Activated naive CD4-positive, alpha-beta T cell treated with anti-CD3 and anti-CD28 coated beads, Interleukin-2, amount 10 ng/mL, durations not matched to agents 7 days and 5 days (primary cell): ENCODE data around the gene RPA1.
A peak's percentile ranks its signal among the peaks of the same experiment; 100 is the strongest.
"Not testable (repeated sequence)": the region's sequence is repeated elsewhere in the genome, so short reads cannot be mapped to it uniquely, and the experiment has no call there.

Experiments
- CTCF ChIA-PET: fragments of 350-600 bp; sonication (Branson Sonifier 250); formaldehyde crosslinking; loops from one replicate; lab custom pipeline; 2021; ENCODE audit warnings: antibody characterized with exemption; lab: Charles Lee
- DNase-seq: peaks from one replicate; pipeline ENCODE4 v3.0.0-alpha.2; 2020
- H3K27ac Mint-ChIP-seq: one replicate; pipeline ENCODE4 v1.8.0; 2021; ENCODE audit warnings: mild to moderate bottlenecking, moderate library complexity, mixed read lengths
- H3K27me3 Mint-ChIP-seq: one replicate; pipeline ENCODE4 v1.8.0; 2021; ENCODE audit warnings: mild to moderate bottlenecking, mixed read lengths
- H3K36me3 Mint-ChIP-seq: one replicate; pipeline ENCODE4 v1.8.0; 2021; ENCODE audit warnings: mixed read lengths
- H3K4me1 Mint-ChIP-seq: one replicate; pipeline ENCODE4 v1.8.0; 2021; ENCODE audit warnings: mixed read lengths
- H3K4me3 Mint-ChIP-seq: one replicate; pipeline ENCODE4 v1.8.0; 2021; ENCODE audit warnings: mild to moderate bottlenecking, moderate library complexity, mixed read lengths
- H3K9me3 Mint-ChIP-seq: one replicate; pipeline ENCODE4 v1.8.0; 2021; ENCODE audit warnings: mixed read lengths

The RPA1 gene

DNA sequence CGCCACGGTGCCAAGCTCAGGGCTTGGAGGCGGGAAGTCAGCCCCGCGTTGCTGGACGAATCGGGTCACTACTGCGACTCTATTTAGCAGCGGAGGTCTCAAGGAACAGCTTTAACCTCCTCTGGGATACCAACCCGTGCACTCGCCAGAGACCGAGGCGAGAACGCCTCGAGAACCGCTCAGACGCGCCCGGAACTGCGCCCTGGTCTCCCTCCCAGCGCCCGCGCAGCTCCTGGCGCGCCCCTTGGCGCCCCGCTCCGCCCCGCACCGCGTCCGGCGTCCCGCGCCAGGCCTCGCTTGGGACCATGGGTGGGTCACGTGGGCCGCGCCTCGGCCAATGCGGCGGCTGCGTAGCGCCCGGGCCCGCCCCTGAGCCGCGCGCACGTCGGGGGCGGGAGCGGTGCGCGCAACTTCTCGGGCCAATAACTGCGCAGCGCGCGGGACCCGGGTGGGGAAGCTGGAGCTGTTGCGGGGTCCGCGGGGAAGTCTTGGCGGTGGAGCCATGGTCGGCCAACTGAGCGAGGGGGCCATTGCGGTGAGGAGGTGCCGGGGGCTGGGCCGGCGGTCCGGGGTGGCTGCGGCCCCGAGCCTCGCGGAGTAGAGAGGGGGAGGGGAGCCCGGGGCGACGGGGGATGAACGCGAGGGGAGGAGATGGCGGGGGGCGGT is at the start of gene RPA1, which contains the start of gene SMYD4:
Gene RPA1 (plus strand): TSS at position 414 of the 666 bp plus-strand sequence. CDS start 89 bp downstream, at position 503.
Gene SMYD4 (minus strand): TSS at position 311 of the 666 bp plus-strand sequence. CDS start 1,908 bp downstream, outside the sequence.
- peaks cover 45% of the 10 kb centered on the region for H3K36me3 Mint-ChIP-seq
- peak within 1 kb of the TSS; percentile 89 for H3K4me3 Mint-ChIP-seq
- H3K9me3 Mint-ChIP-seq: no peaks in the 10 kb centered on the region
- H3K4me1 Mint-ChIP-seq: peaks cover 73% of the 10 kb centered on the region
- H3K27me3 Mint-ChIP-seq: no peaks in the 10 kb centered on the region
- peak within 1 kb of the TSS; percentile 93 for H3K27ac Mint-ChIP-seq
- CTCF ChIA-PET: interaction anchor here (0.8 kb wide), 1 partner anchor 160 kb away, joined by 4 read pairs; no protein-coding TSS in a partner anchor
- peak; percentile 92 for DNase-seq

DNA sequence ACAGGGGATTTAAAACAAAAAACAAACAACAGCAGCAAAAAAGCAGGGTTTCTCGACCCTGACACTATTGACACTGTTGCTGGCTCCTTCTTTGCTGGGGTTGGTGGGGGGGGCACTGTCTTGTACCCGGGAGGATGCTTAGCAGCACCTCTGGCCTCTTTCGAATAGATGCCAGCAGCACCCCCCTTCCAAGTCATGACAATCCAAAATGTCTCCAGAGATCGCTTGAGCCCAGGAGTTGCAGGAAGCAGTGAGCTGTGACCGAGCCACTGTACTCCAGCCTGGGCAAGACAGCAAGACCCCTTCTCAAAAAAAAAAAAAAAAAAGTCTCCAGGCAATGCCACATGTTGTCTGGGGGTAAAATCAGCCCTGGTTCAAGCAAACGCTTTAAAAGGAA is 47.6 kb upstream of the RPA1 start:
- H3K9me3 Mint-ChIP-seq: no peaks in the 10 kb centered on the region
- peak overlapping the region; percentile 69 for H3K27ac Mint-ChIP-seq
- H3K36me3 Mint-ChIP-seq: peaks cover 45% of the 10 kb centered on the region
- DNase-seq: no peak
- peaks cover 14% of the 10 kb centered on the region for H3K4me1 Mint-ChIP-seq
- H3K4me3 Mint-ChIP-seq: no peak overlapping the region
- CTCF ChIA-PET: interaction anchor here (1.2 to 3.7 kb wide), 2 partner anchors 19 to 60 kb away, joined by 3 to 30 read pairs; no protein-coding TSS in a partner anchor
- no peaks in the 10 kb centered on the region for H3K27me3 Mint-ChIP-seq

DNA sequence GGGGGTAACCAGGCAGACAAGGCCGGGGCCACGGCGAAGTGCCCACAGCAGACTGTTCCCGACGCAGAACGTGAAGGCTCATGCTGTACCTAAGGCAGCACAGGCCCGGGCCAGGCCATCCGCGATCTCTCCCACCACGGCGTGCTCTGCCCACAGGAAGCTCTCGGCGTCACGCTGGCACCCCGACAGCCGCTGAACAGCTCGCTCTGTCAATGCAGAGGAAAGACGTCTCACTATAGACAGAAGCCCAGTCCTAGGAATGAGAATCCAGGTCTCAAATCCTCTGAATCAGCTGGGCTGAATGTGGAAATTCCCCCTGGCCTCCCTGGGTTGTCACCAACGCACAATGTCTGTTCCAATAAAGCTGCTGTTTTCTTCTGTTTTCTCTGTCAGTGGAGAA is 46.5 kb upstream of the RPA1 start:
- H3K4me1 Mint-ChIP-seq: peaks cover 14% of the 10 kb centered on the region
- H3K27ac Mint-ChIP-seq: peak overlapping the region; percentile 67
- no peak overlapping the region for H3K4me3 Mint-ChIP-seq
- no peaks in the 10 kb centered on the region for H3K27me3 Mint-ChIP-seq
- no peaks in the 10 kb centered on the region for H3K9me3 Mint-ChIP-seq
- CTCF ChIA-PET: interaction anchor here (0.5 to 3.7 kb wide), 7 partner anchors 14 to 871 kb away, joined by 3 to 30 read pairs (median 3); no protein-coding TSS in a partner anchor
- peaks cover 43% of the 10 kb centered on the region for H3K36me3 Mint-ChIP-seq
- DNase-seq: no peak

DNA sequence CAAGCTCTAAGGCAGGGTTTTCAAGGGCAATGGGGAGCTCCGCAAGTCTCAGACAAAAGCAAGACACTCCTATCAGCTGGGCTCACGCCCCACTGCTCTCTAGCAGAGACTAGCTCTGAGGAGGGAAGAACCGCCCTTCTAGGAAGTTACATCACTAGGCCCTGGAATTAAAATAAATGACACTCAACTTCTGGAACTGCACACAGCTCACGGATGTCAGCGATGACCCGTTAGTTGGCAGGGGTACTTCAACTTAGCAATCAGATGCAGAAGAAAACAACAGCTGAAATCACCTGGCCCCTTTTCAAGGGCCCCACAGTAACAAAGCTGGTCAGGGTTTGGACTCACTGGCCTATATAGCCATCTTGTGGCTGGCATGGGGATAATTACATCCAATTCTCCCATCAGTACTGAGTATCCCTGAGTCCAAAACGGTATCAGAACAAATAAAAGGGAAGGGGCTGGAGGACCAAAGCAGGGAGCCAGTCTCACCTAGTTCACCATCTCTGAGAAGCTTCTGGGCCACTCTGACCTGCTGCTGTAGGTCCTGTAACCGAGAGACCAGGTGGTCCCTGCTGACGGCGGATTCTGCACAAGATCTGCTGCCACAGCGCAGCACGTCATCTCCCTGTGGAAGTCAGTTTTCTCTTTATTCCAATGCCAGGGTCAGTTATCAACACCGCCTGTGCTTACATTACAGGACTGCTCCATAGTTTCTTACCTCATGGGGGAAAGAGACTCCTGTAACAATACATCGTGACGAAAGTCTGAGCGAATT is 45.8 kb upstream of the RPA1 start:
- H3K4me3 Mint-ChIP-seq: no peak overlapping the region
- H3K27me3 Mint-ChIP-seq: no peaks in the 10 kb centered on the region
- peaks cover 45% of the 10 kb centered on the region for H3K36me3 Mint-ChIP-seq
- CTCF ChIA-PET: interaction anchor here (0.5 to 3.7 kb wide), 7 partner anchors 14 to 870 kb away, joined by 3 to 30 read pairs (median 3); no protein-coding TSS in a partner anchor
- H3K27ac Mint-ChIP-seq: peak overlapping the region; percentile 67
- peaks cover 14% of the 10 kb centered on the region for H3K4me1 Mint-ChIP-seq
- H3K9me3 Mint-ChIP-seq: no peaks in the 10 kb centered on the region
- no peak for DNase-seq

DNA sequence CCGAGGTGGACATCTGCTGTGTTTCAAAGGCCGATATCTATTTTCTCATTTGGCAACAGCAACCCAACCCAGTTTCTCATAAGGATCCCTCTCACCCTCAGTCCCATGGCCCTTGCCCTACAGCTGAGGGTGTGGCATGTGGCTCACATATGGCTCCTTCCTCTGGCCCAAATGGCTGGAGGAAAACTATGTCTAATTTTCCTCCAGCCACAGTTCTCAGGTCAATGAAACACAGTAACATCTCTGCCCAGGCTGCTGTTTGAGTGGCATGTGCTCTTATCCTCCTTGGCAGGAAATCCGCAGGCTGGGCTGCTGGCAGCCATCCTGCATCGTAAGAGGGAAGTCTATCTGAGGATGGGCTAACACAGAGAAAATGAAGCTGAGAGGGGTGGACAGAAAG is 43.9 kb upstream of the RPA1 start:
- CTCF ChIA-PET: no interaction called here
- Mint-ChIP-seq H3K27me3 (no peaks in the 10 kb centered on the region), H3K36me3 (peaks cover 37% of the 10 kb centered on the region), H3K4me1 (peaks cover 14% of the 10 kb centered on the region), H3K9me3 (no peaks in the 10 kb centered on the region), H3K4me3 (no peak overlapping the region), H3K27ac (no peak overlapping the region)
- no peak for DNase-seq

DNA sequence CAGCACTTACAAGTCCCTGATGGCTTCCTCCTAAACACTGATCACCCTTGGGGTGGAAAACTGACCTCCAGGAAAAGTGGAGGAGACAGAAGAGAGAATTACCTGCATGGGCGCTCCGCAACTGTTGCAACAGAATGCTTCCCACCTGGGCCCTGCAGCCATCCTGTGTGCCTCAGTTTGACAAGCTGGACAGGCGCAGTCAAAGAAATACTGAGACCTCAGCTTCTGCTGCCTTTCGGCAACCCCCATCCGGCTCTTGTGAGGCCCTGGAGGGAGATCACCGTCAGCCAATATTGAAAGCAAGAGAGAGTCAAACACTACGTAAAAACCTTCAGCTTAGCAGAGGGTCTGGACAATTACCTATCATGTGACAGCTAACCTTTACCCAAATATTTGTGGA is 43.1 kb upstream of the RPA1 start:
- CTCF ChIA-PET: no interaction called here
- no peak for DNase-seq
- Mint-ChIP-seq H3K27me3 (no peaks in the 10 kb centered on the region), H3K36me3 (peaks cover 34% of the 10 kb centered on the region), H3K4me3 (no peak overlapping the region), H3K4me1 (peaks cover 16% of the 10 kb centered on the region), H3K9me3 (no peaks in the 10 kb centered on the region), H3K27ac (no peak overlapping the region)

DNA sequence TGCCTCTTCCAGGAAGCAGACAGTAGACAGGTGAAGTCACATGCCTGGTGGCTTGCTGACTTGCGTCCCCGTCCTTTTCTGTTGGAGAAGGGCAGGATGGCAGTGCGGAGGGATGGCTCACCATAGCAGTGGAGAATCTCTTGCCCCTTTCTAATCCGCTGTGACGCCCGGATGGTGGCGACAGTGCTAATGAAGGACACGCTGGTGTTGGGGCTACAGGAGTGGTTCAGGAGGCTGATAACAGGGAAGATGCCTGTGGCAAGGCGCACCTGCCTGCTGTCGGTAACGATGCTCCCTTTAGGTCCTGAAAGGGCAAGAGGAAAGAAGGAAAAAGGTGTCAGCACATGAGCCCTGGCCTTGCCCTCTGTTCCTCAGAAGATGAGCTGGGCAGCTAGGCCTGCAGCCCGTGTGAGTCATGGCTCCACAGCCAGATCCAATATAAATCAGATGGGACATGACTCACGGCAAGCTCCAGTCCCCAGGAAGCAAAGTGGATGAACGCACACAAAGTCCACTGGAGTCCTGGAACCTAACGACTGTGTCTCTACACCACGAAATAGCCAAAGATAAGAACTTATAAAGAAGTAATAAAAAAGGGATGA is 42.4 kb upstream of the RPA1 start:
- DNase-seq: no peak
- H3K27me3 Mint-ChIP-seq: no peaks in the 10 kb centered on the region
- CTCF ChIA-PET: no interaction called here
- no peak overlapping the region for H3K4me3 Mint-ChIP-seq
- peaks cover 30% of the 10 kb centered on the region for H3K36me3 Mint-ChIP-seq
- no peak overlapping the region for H3K27ac Mint-ChIP-seq
- H3K4me1 Mint-ChIP-seq: peaks cover 16% of the 10 kb centered on the region
- H3K9me3 Mint-ChIP-seq: no peaks in the 10 kb centered on the region

DNA sequence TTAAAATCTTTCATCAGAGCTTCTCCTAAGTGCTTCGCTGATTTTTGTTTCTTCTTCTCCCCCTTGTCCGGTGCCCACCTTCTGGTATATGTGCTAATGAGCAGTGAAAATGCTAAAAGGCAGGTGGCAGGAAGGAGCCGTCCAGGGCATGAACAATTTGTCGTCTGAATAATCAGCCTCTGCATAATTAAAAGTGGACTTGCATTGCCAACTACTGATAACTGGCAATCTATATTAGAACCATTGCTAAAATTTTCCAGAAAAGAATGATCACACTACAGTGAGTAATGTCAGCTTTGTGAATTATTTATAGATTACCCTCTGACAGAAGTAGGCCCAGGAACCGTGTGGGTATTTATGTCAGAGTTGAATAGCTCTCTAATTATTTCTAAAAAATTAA is 39.9 kb upstream of the RPA1 start:
- Mint-ChIP-seq H3K9me3 (no peaks in the 10 kb centered on the region), H3K27me3 (no peaks in the 10 kb centered on the region), H3K4me3 (no peak overlapping the region), H3K36me3 (peaks cover 18% of the 10 kb centered on the region), H3K4me1 (peaks cover 6% of the 10 kb centered on the region), H3K27ac (no peak overlapping the region)
- CTCF ChIA-PET: interaction anchor here (1.3 kb wide), 1 partner anchor 10 kb away, joined by 3 read pairs; no protein-coding TSS in a partner anchor
- no peak for DNase-seq

DNA sequence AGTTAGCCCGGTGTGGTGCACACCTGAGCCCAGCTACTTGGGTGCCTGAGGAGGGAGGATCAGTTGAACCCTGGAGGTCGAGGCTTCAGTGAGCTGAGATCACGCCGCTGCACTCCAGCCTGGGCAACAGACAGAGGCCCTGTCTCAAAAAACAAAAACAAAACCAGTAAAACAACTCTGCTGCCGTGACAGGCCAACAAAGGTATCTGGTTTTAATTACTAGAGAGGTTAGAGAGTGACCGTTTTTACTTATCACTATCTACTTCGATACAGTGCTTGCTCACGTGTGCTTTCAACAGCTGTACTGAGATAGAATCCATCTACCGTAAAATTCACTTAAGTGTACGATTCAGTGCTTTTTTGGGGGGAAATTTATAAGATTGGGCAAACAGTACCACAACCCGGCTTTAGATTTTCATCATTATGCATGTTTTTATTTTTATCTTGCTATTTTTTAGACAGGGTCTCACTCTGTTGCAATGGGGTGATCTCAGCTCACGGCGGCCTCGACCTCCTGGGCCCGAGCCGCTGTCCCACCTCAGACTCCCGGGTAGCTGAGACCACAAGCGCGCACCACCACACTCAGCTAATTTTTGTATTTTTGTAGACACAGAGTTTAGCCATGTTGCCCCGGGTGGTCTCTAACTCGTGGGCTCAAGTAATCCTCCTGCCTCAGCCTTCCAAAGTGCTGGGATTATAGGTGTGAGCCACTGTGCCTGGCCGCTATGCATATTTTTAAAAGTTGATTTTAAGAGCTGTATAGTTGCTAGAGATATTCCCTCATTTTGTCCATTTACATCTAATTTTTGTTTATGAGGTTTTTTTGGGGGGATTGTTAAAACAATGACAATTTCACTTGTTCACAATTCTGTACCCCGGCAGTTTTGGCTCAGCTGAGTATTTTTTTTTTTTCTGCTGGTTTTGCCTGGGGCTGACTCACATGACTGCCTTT is 37.0 kb upstream of the RPA1 start:
- CTCF ChIA-PET: no interaction called here
- Mint-ChIP-seq H3K4me3 (no peak overlapping the region), H3K4me1 (peaks cover 9% of the 10 kb centered on the region), H3K36me3 (peaks cover 17% of the 10 kb centered on the region), H3K27me3 (no peaks in the 10 kb centered on the region), H3K27ac (no peak overlapping the region), H3K9me3 (no peaks in the 10 kb centered on the region)
- no peak for DNase-seq

DNA sequence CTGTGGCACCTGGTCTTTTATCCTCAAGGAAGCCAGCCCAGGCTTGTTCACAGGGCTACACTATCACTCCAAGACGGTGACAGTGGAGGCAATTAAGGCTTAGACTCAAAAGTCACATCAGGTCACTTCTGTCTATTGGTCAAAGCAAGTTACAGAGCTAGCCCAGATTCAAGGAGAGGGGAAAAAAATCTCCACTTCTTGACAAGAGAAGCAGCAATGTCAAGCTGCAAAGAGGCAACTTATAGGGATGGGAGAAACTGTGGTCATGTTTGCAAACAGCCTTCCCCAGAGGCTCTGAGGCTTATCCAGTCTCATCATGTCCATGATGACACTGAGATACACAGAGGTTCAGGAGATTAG is 36.4 kb upstream of the RPA1 start:
- Mint-ChIP-seq H3K27ac (no peak overlapping the region), H3K36me3 (peaks cover 18% of the 10 kb centered on the region), H3K9me3 (no peaks in the 10 kb centered on the region), H3K4me1 (peaks cover 9% of the 10 kb centered on the region), H3K4me3 (no peak overlapping the region), H3K27me3 (no peaks in the 10 kb centered on the region)
- CTCF ChIA-PET: interaction anchor here (0.7 to 1.0 kb wide), 2 partner anchors 41 to 72 kb away, joined by 3 read pairs; no protein-coding TSS in a partner anchor
- DNase-seq: no peak

DNA sequence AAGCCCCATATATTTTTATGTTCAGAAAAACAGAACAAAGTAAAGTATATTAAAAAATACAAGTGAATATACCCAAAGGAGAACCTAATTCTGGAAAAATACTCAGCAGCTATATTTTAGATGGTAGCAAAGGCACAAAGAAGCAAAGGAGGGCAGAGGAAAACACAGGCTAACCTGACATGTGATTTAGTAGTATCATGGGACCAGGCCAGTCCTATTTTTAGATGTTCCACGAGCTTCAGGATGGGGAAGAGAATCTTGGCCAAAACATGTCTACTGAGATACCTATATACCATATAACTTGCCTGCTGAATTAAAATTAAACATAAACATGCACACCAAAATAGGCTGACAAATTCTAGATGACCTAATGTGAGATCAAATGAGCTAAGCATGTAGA is 33.0 kb upstream of the RPA1 start:
- Mint-ChIP-seq H3K4me1 (peaks cover 7% of the 10 kb centered on the region), H3K4me3 (no peak overlapping the region), H3K27me3 (no peaks in the 10 kb centered on the region), H3K9me3 (no peaks in the 10 kb centered on the region), H3K27ac (no peak overlapping the region), H3K36me3 (peaks cover 18% of the 10 kb centered on the region)
- no peak for DNase-seq
- CTCF ChIA-PET: interaction anchor here (0.8 to 1.8 kb wide), 3 partner anchors 13 to 75 kb away, joined by 3 to 5 read pairs (median 3); no protein-coding TSS in a partner anchor

DNA sequence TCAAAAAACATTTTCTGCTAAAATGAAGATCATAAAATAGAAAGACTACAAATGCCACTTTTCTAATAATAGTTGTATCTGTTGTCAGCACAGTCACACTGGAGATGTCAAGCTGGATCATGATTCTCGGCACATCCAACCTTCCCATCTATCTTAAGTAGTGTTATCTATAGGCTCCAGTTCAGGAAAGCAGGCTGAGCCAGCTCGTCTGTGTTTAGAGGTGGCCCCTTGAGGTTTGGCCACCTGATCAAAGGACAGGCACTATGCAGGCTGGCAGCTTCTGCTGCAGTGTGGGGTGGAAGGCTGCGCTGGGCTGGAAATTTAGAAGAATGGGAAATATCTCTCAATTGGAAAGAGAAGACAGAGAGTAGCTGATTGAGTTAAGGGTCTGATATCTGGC is 32.5 kb upstream of the RPA1 start:
- DNase-seq: no peak
- H3K27ac Mint-ChIP-seq: no peak overlapping the region
- CTCF ChIA-PET: interaction anchor here (0.8 to 1.8 kb wide), 3 partner anchors 13 to 76 kb away, joined by 3 to 5 read pairs (median 3); no protein-coding TSS in a partner anchor
- peaks cover 20% of the 10 kb centered on the region for H3K36me3 Mint-ChIP-seq
- H3K4me1 Mint-ChIP-seq: peaks cover 7% of the 10 kb centered on the region
- H3K9me3 Mint-ChIP-seq: no peaks in the 10 kb centered on the region
- H3K27me3 Mint-ChIP-seq: no peaks in the 10 kb centered on the region
- no peak overlapping the region for H3K4me3 Mint-ChIP-seq

DNA sequence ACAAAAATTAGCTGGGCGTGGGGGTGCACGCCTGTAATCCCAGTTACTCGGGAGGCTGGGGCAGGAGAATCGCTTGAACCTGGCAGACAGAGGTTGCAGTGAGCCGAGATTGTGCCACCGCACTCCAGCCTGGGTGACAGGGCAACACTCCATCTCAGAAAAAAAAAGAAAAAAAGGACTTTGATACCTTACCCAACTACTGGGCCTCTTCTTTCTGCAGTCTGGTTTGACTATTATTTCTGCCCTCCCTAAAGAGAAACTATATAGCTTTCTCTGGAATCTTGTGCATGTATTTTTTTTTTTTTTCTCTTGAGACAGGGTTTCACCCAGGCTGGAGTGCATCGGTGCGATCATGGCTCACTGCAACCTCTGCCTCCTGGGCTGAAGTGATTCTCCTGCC is 32.0 kb upstream of the RPA1 start:
- H3K9me3 Mint-ChIP-seq, H3K27ac Mint-ChIP-seq, H3K4me3 Mint-ChIP-seq, H3K27me3 Mint-ChIP-seq, H3K4me1 Mint-ChIP-seq, DNase-seq: not testable (repeated sequence)
- peaks cover 20% of the 10 kb centered on the region for H3K36me3 Mint-ChIP-seq
- CTCF ChIA-PET: interaction anchor here (0.8 to 1.8 kb wide), 4 partner anchors 14 to 540 kb away, joined by 3 to 5 read pairs (median 3); no protein-coding TSS in a partner anchor
